Measurements from ENCODE around the gene UNC5B. TPM values are rescaled to one million over a fixed set of nuclear protein-coding genes. Genes with fewer than 3 reads are reported as not detected.

Gene UNC5B
- total and polyA plus RNA-seq, 2 experiments from 2014 or later: 12.7 to 15.5 TPM

DNA sequence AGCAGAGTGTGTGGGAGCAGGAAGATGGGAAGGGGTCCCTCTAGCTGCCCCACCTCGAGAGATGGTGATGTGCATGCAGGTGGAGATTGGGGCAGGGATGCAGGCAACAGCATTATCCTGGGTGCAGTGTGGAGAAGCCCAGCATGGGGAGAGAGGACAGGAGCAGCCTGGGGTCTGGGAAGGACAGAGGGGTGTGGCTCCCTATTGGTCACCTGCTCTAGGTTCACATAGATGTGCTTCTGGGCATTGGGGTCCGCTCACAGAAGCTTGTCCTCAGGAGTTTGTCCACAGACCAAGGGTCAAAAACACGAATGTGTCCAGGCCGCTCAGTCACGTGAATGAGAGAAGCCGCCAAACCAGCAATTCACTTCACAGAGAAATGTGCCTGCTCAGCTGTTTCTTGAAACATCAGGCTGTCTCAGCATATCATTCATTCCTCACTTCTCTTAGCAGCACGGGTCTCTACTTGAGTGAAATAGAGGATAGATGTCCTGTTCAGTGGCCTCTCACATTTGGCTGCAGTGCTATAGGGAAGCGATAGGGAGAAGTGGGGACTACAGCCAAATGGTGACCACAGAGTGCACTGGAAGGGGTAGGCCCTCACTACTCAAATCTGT lies 95.2 kb downstream of the UNC5B start:
- TF ChIP-seq, protein P1, sequence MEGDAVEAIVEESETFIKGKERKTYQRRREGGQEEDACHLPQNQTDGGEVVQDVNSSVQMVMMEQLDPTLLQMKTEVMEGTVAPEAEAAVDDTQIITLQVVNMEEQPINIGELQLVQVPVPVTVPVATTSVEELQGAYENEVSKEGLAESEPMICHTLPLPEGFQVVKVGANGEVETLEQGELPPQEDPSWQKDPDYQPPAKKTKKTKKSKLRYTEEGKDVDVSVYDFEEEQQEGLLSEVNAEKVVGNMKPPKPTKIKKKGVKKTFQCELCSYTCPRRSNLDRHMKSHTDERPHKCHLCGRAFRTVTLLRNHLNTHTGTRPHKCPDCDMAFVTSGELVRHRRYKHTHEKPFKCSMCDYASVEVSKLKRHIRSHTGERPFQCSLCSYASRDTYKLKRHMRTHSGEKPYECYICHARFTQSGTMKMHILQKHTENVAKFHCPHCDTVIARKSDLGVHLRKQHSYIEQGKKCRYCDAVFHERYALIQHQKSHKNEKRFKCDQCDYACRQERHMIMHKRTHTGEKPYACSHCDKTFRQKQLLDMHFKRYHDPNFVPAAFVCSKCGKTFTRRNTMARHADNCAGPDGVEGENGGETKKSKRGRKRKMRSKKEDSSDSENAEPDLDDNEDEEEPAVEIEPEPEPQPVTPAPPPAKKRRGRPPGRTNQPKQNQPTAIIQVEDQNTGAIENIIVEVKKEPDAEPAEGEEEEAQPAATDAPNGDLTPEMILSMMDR (IDR thresholded peaks at IDR 0.05; ENCODE audit: poor library complexity): no peak
- TF ChIP-seq EZH2phosphoT487 (IDR thresholded peaks at IDR 0.05; ENCODE audit: low read depth, severe bottlenecking, unreplicated experiment): no peak
- TF ChIP-seq EZH2 (IDR thresholded peaks at IDR 0.05; ENCODE audit: borderline replicate concordance): no peak
- H4K20me1 ChIP-seq (ENCODE audit: insufficient read depth, poor library complexity, severe bottlenecking): no peaks in the 10 kb centered on the region
- H2AFZ ChIP-seq: no peak overlapping the region
- WGBS (ENCODE audit: low lambda C conversion rate, missing lambda C conversion rate): 76% methylated on average over 8 of the region's 8 CpGs
- no peak overlapping the region for H3K4me2 ChIP-seq
- no peak overlapping the region for H3K27ac ChIP-seq
- no peaks in the 10 kb centered on the region for H3K9me2 ChIP-seq (replicated peaks; ENCODE audit: insufficient read depth)
- no peaks in the 10 kb centered on the region for H3K79me2 ChIP-seq
- H3K4me3 ChIP-seq: no peak overlapping the region
- no peaks in the 10 kb centered on the region for H3K27me3 ChIP-seq
- no peaks in the 10 kb centered on the region for H3K36me3 ChIP-seq (replicated peaks; ENCODE audit: insufficient read depth, low read depth)
- peaks cover 6% of the 10 kb centered on the region for H3K4me1 ChIP-seq (ENCODE audit: insufficient read depth)
- H3K9me3 ChIP-seq (ENCODE audit: low read depth): no peaks in the 10 kb centered on the region
- peak; percentile 46 for DNase-seq (ENCODE audit: low spot score)

DNA sequence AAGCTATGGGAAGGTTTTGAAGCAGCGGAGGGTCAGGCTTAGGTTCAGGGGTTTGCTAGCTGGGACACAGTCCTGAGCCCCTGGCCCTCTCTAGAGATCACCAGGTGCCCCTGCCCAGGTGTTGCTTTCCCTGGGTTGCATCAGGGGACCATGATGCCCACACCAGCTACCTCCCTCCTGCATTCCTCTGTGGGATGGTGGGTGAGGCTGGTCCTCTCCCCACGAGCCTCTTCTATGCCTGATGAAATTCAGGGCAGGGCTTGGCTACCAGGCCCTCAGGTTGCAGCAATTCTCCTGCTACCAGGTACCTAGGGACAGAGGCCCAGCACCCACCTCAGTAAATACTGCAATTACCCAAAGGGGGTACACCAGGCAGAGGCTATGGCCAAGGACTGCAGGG lies 95.9 kb downstream of the UNC5B start:
- no peak for DNase-seq (ENCODE audit: low spot score)
- Histone ChIP-seq H3K36me3 (replicated peaks; ENCODE audit: insufficient read depth, low read depth) (no peaks in the 10 kb centered on the region), H2AFZ (no peak overlapping the region), H3K27ac (no peak overlapping the region), H3K27me3 (no peaks in the 10 kb centered on the region), H3K9me2 (replicated peaks; ENCODE audit: insufficient read depth) (no peaks in the 10 kb centered on the region), H3K4me1 (ENCODE audit: insufficient read depth) (peaks cover 6% of the 10 kb centered on the region), H4K20me1 (ENCODE audit: insufficient read depth, poor library complexity, severe bottlenecking) (no peaks in the 10 kb centered on the region), H3K4me3 (no peak overlapping the region), H3K9me3 (ENCODE audit: low read depth) (no peaks in the 10 kb centered on the region), H3K4me2 (no peak overlapping the region), H3K79me2 (no peaks in the 10 kb centered on the region)
- 92% methylated on average over 2 of the region's 2 CpGs for WGBS (ENCODE audit: low lambda C conversion rate, missing lambda C conversion rate)
- TF ChIP-seq EZH2phosphoT487 (IDR thresholded peaks at IDR 0.05; ENCODE audit: low read depth, severe bottlenecking, unreplicated experiment) (no peak), EZH2 (IDR thresholded peaks at IDR 0.05; ENCODE audit: borderline replicate concordance) (no peak)
- TF ChIP-seq, protein P1 (IDR thresholded peaks at IDR 0.05; ENCODE audit: poor library complexity): no peak

DNA sequence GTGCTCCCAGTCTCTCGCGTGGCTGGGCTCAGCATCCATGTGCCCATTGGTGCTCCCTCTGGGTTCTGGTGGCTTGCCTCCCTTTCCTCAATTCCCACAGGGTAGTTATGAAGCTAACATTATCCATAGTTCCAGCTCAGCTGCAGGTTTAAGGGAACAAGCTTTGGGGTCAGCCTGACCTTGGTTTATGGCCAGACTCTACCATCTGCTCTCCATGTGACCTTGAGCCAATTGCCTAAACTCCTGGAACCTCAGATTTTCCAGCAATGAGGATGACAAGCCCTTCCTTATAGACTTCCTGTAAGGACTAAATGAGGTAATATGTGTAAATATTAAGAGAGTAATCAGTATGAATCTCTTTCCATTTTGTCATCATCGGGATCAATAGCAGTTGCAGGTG lies 96.6 kb downstream of the UNC5B start:
- H3K9me2 ChIP-seq (replicated peaks; ENCODE audit: insufficient read depth): no peaks in the 10 kb centered on the region
- H3K4me1 ChIP-seq (ENCODE audit: insufficient read depth): peaks cover 6% of the 10 kb centered on the region
- H3K79me2 ChIP-seq: no peaks in the 10 kb centered on the region
- 88% methylated on average over 3 of the region's 3 CpGs for WGBS (ENCODE audit: low lambda C conversion rate, missing lambda C conversion rate)
- H4K20me1 ChIP-seq (ENCODE audit: insufficient read depth, poor library complexity, severe bottlenecking): no peaks in the 10 kb centered on the region
- no peak overlapping the region for H3K4me3 ChIP-seq
- no peaks in the 10 kb centered on the region for H3K9me3 ChIP-seq (ENCODE audit: low read depth)
- no peaks in the 10 kb centered on the region for H3K27me3 ChIP-seq
- no peak overlapping the region for H3K4me2 ChIP-seq
- no peaks in the 10 kb centered on the region for H3K36me3 ChIP-seq (replicated peaks; ENCODE audit: insufficient read depth, low read depth)
- H2AFZ ChIP-seq: no peak overlapping the region
- H3K27ac ChIP-seq: no peak overlapping the region
- TF ChIP-seq EZH2 (IDR thresholded peaks at IDR 0.05; ENCODE audit: borderline replicate concordance) (no peak), EZH2phosphoT487 (IDR thresholded peaks at IDR 0.05; ENCODE audit: low read depth, severe bottlenecking, unreplicated experiment) (no peak)
- TF ChIP-seq, protein P1 (IDR thresholded peaks at IDR 0.05; ENCODE audit: poor library complexity): no peak
- DNase-seq (ENCODE audit: low spot score): no peak
